ENCODE measurements around the gene FUS. TPM values are rescaled to one million over a fixed set of nuclear protein-coding genes. Genes with fewer than 3 reads are reported as not detected.
"Not testable (repeated sequence)": the region's sequence is repeated elsewhere in the genome, so short reads cannot be mapped to it uniquely, and the experiment has no call there.

FUS gene
- total and polyA plus RNA-seq, 8 donors = 69.4 to 379 (median 109) TPM

DNA sequence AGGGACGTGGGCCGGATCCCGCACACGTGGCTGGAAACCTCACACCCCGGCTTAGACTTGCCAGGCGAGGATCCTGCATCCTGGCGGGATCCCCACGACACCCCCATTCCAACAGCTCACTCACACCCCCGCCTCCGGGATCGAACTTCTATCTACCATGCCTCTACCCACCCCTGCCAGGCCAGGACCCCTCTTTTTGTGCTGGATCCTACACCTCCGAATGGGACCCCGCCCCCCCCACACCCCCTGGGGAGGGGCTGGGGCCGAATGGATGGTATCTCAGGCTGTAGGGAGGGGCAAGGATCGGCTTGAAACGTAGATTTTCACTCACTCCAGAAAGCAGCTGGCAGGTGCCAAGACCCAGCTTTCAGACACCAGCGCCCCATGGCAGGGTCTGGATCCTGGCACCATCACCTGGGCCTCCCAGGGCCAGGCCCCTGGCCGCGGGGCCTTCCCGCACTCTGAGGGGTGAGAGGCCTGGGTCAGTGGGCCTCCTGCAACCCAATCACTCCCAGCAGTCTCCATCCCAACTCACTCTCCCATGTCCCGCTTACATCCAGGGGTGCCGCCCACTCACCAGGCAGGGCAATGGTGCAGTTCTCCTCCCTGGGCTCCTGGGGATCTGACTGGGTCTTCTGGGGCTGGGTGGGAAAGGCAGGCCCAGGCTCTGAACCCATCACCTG is 36.8 kb upstream of the FUS start:
- H3K4me3 ChIP-seq = peak overlapping the region; percentile 13 to 48 (median 35)
- H3K4me1 ChIP-seq = peaks cover 15 to 28% (median 19%) of the 10 kb centered on the region in 3 donors
- FAIRE-seq (no peak), ATAC-seq (no peak), DNase-seq (peak in 5 of 6 donors; percentile 47 to 80 (median 67))
- 65 to 69% methylated on average over 16 to 22 of the region's 22 CpGs for WGBS, 2 donors
- H3K36me3 ChIP-seq = no peaks in the 10 kb centered on the region
- intact Hi-C loops (cut with DNase I) = loop anchor here in 1 of 3 donors (10.0 kb wide), 1 partner anchor 302 kb away; the partner anchor contains the start of gene ZNF843
- H3K27me3 ChIP-seq = no peaks in the 10 kb centered on the region
- no peaks in the 10 kb centered on the region for H3K9me3 ChIP-seq
- peak overlapping the region; percentile 71 to 91 (median 88) for H3K27ac ChIP-seq
- TF ChIP-seq, protein P1, sequence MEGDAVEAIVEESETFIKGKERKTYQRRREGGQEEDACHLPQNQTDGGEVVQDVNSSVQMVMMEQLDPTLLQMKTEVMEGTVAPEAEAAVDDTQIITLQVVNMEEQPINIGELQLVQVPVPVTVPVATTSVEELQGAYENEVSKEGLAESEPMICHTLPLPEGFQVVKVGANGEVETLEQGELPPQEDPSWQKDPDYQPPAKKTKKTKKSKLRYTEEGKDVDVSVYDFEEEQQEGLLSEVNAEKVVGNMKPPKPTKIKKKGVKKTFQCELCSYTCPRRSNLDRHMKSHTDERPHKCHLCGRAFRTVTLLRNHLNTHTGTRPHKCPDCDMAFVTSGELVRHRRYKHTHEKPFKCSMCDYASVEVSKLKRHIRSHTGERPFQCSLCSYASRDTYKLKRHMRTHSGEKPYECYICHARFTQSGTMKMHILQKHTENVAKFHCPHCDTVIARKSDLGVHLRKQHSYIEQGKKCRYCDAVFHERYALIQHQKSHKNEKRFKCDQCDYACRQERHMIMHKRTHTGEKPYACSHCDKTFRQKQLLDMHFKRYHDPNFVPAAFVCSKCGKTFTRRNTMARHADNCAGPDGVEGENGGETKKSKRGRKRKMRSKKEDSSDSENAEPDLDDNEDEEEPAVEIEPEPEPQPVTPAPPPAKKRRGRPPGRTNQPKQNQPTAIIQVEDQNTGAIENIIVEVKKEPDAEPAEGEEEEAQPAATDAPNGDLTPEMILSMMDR (IDR thresholded peaks at IDR 0.05) = no peak

DNA sequence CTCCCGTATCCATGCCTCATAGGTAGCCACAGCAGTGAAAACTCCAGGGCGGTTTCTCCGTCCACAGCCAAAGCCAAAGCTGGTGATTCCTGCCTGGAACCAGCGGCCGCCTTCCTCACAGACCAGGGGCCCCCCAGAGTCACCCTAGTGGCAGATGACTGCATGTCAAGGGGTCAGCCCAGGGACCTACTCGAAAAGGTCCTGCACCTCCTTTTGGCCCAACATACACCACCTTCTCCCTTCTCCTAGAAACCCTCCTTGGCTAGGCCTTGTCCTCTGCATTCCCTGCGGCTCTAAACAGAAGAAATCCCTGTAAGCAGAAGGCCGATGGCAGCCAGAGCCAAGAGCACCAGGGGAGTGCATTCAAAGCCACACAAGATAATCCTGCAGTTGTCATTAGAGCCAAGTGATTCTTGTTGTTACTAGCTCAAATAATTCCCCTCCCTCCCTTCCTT is 36.2 kb upstream of the FUS start:
- intact Hi-C loops (cut with DNase I) = loop anchor here in 1 of 3 donors (10.0 kb wide), 1 partner anchor 301 kb away; the partner anchor contains the start of gene ZNF843
- DNase-seq = no peak
- H3K36me3 ChIP-seq = no peaks in the 10 kb centered on the region
- no peak overlapping the region for H3K4me3 ChIP-seq
- TF ChIP-seq, protein P1 (IDR thresholded peaks at IDR 0.05) = no peak
- no peaks in the 10 kb centered on the region for H3K9me3 ChIP-seq
- H3K27ac ChIP-seq = no peak overlapping the region
- no peak for FAIRE-seq
- H3K27me3 ChIP-seq = no peaks in the 10 kb centered on the region
- ATAC-seq = no peak
- 94 to 97% methylated on average over 8 of the region's 8 CpGs for WGBS, 2 donors
- H3K4me1 ChIP-seq = peaks cover 12 to 23% (median 14%) of the 10 kb centered on the region in 3 donors

DNA sequence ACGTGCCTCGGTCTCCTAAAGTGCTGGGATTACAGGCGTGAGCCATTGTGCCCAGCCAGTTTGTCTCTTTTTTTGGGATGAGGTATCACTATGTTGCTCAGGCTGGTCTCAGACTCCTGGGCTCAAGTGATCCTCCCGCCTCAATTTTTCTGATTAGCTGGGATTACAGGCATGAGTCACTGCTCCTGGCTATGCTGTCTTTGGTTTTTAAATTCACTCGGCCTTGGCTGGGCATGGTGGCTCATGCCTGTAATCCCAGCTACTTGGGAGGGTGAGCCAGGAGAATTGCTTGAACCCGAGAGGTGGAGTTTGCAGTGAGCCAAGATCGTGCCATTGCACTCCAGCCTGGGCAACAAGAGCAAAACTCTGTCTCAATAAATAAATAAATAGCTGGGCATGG is 35.5 kb upstream of the FUS start:
- not testable (repeated sequence) for FAIRE-seq, H3K36me3 ChIP-seq, DNase-seq, H3K4me3 ChIP-seq, H3K9me3 ChIP-seq, ATAC-seq, H3K27ac ChIP-seq, H3K27me3 ChIP-seq
- WGBS, 2 donors = 83 to 90% methylated on average over 7 of the region's 7 CpGs
- peaks cover 10 to 16% (median 12%) of the 10 kb centered on the region in 3 donors for H3K4me1 ChIP-seq
- intact Hi-C loops (cut with DNase I) = loop anchor here in 1 of 3 donors (10.0 kb wide), 1 partner anchor 300 kb away; the partner anchor contains the start of gene ZNF843

DNA sequence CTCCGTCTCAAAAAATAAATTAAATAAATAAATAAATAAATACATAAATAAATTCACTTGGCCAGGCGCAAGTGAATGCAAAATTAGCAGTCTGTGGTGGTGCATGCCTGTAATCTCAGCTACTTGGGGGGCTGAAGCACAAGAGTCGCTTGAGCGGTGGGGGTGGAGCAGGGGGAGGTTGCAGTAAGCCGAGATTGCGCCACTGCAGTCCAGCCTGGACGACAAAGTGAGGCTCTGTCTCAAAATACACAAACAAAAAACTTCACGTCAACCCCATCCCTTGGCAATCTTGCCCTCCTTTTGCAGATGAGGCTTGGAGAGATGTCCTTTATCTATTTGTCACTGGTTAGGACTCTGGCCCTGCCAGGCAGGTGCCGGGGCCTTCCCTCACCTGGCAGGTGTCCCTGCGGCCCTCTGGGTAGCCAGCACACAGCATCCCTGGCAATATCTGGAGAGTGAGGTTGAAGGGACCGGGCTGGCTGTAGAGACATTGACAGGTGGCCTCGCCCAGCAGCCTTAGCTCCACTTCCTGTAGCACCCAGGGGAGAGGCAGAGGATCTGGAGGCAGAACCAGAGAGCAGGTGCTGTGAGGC is 34.4 kb upstream of the FUS start:
- no peak for ATAC-seq
- H3K4me3 ChIP-seq = no peak overlapping the region
- no peak for DNase-seq
- H3K9me3 ChIP-seq = no peaks in the 10 kb centered on the region
- TF ChIP-seq, protein P1 (IDR thresholded peaks at IDR 0.05) = no peak
- H3K36me3 ChIP-seq = no peaks in the 10 kb centered on the region
- intact Hi-C loops (cut with DNase I) = loop anchor here in 1 of 3 donors (10.0 kb wide), 1 partner anchor 299 kb away; the partner anchor contains the start of gene ZNF843
- H3K27ac ChIP-seq = no peak overlapping the region
- FAIRE-seq = no peak
- WGBS, 2 donors = 78 to 87% methylated on average over 12 of the region's 12 CpGs
- peaks cover 10 to 13% (median 12%) of the 10 kb centered on the region in 3 donors for H3K4me1 ChIP-seq
- H3K27me3 ChIP-seq = no peaks in the 10 kb centered on the region

DNA sequence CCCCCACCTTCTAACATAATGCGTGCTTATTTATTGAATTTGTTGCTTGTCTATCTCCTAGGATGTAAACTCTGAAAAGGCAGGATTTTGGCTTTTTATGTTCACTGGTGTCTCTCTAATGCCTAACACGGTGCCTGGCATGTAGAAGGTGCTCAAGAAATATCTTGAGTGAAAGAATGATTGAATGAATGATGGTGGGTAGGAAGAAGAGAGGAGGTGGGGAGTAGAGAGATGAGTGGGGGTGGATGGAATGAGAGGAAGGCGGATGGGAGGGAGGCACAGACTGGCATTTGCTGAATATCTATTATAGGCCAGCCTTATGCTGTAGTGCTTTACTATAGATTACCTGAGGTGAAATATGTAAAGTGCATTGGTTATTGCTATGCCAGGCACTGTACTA is 32.4 kb upstream of the FUS start:
- ATAC-seq = no peak
- Histone ChIP-seq H3K4me1 (no peaks in the 10 kb centered on the region), H3K9me3 (no peaks in the 10 kb centered on the region), H3K4me3 (peak overlapping the region in 1 of 4 donors; percentile 31), H3K27ac (no peak overlapping the region), H3K27me3 (no peaks in the 10 kb centered on the region), H3K36me3 (no peaks in the 10 kb centered on the region)
- intact Hi-C loops (cut with DNase I) = loop anchor here in 1 of 3 donors (10.0 kb wide), 1 partner anchor 297 kb away; the partner anchor contains the start of gene ZNF843
- DNase-seq = no peak
- WGBS, 2 donors = 80 to 93% methylated on average over 3 of the region's 3 CpGs
- TF ChIP-seq, protein P1 (IDR thresholded peaks at IDR 0.05) = no peak
- no peak for FAIRE-seq
